ENCODE measurements around the gene GALK2.

DNA sequence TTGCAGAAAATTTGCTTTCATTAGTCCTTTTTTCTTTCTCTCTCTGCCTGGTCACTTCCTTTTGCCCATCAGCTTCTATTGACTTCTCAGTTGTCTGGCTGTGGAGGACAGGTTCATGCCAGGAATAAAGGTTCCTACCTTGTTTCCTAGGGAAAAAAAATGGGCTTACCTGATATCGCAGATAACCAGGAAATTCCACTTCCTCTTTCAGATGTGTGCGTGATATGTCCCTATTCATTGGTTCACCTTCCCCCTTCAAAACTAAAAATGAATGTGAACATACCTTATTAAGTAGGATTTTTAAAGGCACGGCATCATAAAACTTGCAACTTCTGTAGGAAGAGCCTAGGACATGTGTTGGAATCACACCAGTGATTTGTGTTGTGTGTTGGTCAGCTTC is 133.0 kb downstream of the GALK2 start:
- TF ChIP-seq, protein P1, sequence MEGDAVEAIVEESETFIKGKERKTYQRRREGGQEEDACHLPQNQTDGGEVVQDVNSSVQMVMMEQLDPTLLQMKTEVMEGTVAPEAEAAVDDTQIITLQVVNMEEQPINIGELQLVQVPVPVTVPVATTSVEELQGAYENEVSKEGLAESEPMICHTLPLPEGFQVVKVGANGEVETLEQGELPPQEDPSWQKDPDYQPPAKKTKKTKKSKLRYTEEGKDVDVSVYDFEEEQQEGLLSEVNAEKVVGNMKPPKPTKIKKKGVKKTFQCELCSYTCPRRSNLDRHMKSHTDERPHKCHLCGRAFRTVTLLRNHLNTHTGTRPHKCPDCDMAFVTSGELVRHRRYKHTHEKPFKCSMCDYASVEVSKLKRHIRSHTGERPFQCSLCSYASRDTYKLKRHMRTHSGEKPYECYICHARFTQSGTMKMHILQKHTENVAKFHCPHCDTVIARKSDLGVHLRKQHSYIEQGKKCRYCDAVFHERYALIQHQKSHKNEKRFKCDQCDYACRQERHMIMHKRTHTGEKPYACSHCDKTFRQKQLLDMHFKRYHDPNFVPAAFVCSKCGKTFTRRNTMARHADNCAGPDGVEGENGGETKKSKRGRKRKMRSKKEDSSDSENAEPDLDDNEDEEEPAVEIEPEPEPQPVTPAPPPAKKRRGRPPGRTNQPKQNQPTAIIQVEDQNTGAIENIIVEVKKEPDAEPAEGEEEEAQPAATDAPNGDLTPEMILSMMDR (conservative IDR thresholded peaks at IDR 0.05; ENCODE audit: low read depth in 2 of 2), result no peak
- TF ChIP-seq, protein P2, sequence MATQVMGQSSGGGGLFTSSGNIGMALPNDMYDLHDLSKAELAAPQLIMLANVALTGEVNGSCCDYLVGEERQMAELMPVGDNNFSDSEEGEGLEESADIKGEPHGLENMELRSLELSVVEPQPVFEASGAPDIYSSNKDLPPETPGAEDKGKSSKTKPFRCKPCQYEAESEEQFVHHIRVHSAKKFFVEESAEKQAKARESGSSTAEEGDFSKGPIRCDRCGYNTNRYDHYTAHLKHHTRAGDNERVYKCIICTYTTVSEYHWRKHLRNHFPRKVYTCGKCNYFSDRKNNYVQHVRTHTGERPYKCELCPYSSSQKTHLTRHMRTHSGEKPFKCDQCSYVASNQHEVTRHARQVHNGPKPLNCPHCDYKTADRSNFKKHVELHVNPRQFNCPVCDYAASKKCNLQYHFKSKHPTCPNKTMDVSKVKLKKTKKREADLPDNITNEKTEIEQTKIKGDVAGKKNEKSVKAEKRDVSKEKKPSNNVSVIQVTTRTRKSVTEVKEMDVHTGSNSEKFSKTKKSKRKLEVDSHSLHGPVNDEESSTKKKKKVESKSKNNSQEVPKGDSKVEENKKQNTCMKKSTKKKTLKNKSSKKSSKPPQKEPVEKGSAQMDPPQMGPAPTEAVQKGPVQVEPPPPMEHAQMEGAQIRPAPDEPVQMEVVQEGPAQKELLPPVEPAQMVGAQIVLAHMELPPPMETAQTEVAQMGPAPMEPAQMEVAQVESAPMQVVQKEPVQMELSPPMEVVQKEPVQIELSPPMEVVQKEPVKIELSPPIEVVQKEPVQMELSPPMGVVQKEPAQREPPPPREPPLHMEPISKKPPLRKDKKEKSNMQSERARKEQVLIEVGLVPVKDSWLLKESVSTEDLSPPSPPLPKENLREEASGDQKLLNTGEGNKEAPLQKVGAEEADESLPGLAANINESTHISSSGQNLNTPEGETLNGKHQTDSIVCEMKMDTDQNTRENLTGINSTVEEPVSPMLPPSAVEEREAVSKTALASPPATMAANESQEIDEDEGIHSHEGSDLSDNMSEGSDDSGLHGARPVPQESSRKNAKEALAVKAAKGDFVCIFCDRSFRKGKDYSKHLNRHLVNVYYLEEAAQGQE (IDR thresholded peaks at IDR 0.05; ENCODE audit: unreplicated experiment), result no peak
- TF ChIP-seq POLR2AphosphoS5 (IDR thresholded peaks at IDR 0.05; ENCODE audit: low read depth) (no peak), EZH2 (IDR thresholded peaks at IDR 0.05; ENCODE audit: low read depth, unreplicated experiment) (no peak), JUNB (IDR thresholded peaks at IDR 0.05; ENCODE audit: unreplicated experiment) (no peak), CREB1 (CRISPR knock-in tag; IDR thresholded peaks at IDR 0.05; ENCODE audit: low read depth) (no peak)
